GM12872 (cell line): Measurements from ENCODE around the gene CISTR.

Experiments
- CTCF ChIP-seq: IDR thresholded peaks from 3 replicates; pipeline ENCODE4 v1.5.1; 2011; ENCODE audit warnings: low read depth, mild to moderate bottlenecking, low read length, moderate library complexity; ENCODE audit not compliant: insufficient read depth

Gene CISTR

GRCh38 chr12:53725824-53726223, 26.0 kb downstream of the CISTR start:
- no peak for TF ChIP-seq CTCF

GRCh38 chr12:53722450-53723041, 29.2 kb downstream of the CISTR start:
- TF ChIP-seq CTCF: no peak

- TF ChIP-seq CTCF: no peak
Observed at GRCh38 chr12:53720946-53721345, 30.8 kb downstream of the CISTR start.

GRCh38 chr12:53719649-53720048, 32.1 kb downstream of the CISTR start:
- TF ChIP-seq CTCF: no peak

GRCh38 chr12:53717319-53717718, 34.5 kb downstream of the CISTR start:
- TF ChIP-seq CTCF: no peak

GRCh38 chr12:53714004-53714403, 37.8 kb downstream of the CISTR start:
- no peak for TF ChIP-seq CTCF

GRCh38 chr12:53713516-53713915, 38.3 kb downstream of the CISTR start:
- TF ChIP-seq CTCF: no peak

- TF ChIP-seq CTCF: no peak
Observed at GRCh38 chr12:53712059-53712643, 39.6 kb downstream of the CISTR start.
